HepG2 (cell line): ENCODE measurements around the gene RAPGEF5. TPM values are rescaled to one million over a fixed set of nuclear protein-coding genes. Genes with fewer than 3 reads are reported as not detected.

ENCODE experiments used
- CENPX ChIP-seq: sonication (generic); formaldehyde crosslinking; IDR thresholded peaks from 2 replicates; pipeline ENCODE4 v1.9.0; 2021; ENCODE audit warnings: mild to moderate bottlenecking, missing genetic modification reagents, moderate library complexity
- CSRNP2 ChIP-seq: sonication (generic); formaldehyde crosslinking; conservative IDR thresholded peaks from 2 replicates; pipeline ENCODE4 v1.8.0; 2022; ENCODE audit warnings: low read depth, missing genetic modification reagents
- IRF1 ChIP-seq: sonication (generic); formaldehyde crosslinking; IDR thresholded peaks from 2 replicates; pipeline ENCODE4 v1.4.0; 2020; ENCODE audit warnings: low read depth, mild to moderate bottlenecking, missing genetic modification reagents
- ISL2 ChIP-seq: sonication (generic); formaldehyde crosslinking; IDR thresholded peaks from 2 replicates; pipeline ENCODE4 v1.5.0; 2020; ENCODE audit warnings: missing genetic modification reagents
- PRDM10 ChIP-seq: sonication (generic); formaldehyde crosslinking; IDR thresholded peaks from 2 replicates; pipeline ENCODE4 v1.4.0; 2020; ENCODE audit warnings: low read depth, missing genetic modification reagents
- XRCC5 ChIP-seq: fragments of 200-400 bp; formaldehyde crosslinking; optimal IDR thresholded peaks from 2 replicates; pipeline ENCODE3; 2017; ENCODE audit warnings: mild to moderate bottlenecking, low read length
- ZBTB20 ChIP-seq: sonication (generic); formaldehyde crosslinking; IDR thresholded peaks from 2 replicates; pipeline ENCODE4 v1.8.1; 2023; ENCODE audit warnings: missing genetic modification reagents, low read depth, mild to moderate bottlenecking, borderline replicate concordance
- ZBTB21 ChIP-seq: sonication (generic); formaldehyde crosslinking; IDR thresholded peaks from 2 replicates; pipeline ENCODE4 v1.4.0; 2020; ENCODE audit warnings: missing genetic modification reagents
- ZNF143 ChIP-seq: sonication (generic); formaldehyde crosslinking; IDR thresholded peaks from 2 replicates; pipeline ENCODE4 v1.4.0; 2020; ENCODE audit warnings: missing genetic modification reagents
- ZNF17 ChIP-seq: sonication (generic); formaldehyde crosslinking; IDR thresholded peaks from 2 replicates; pipeline ENCODE4 v1.5.0; 2020; ENCODE audit warnings: mild to moderate bottlenecking, missing genetic modification reagents
- ZNF224 ChIP-seq: sonication (generic); formaldehyde crosslinking; IDR thresholded peaks from 2 replicates; pipeline ENCODE4 v1.5.0; 2020; ENCODE audit warnings: mild to moderate bottlenecking, missing genetic modification reagents
- ZNF790 ChIP-seq: sonication (generic); formaldehyde crosslinking; IDR thresholded peaks from 2 replicates; pipeline ENCODE4 v1.8.0; 2022; ENCODE audit warnings: missing genetic modification reagents, mild to moderate bottlenecking, borderline replicate concordance
- ZNF883 ChIP-seq: sonication (generic); formaldehyde crosslinking; IDR thresholded peaks from 2 replicates; pipeline ENCODE4 v1.5.1; 2020; ENCODE audit warnings: mild to moderate bottlenecking, missing genetic modification reagents; ENCODE audit errors: not compliant biosample characterization
- polyA plus RNA-seq, 8 experiments: library from polyadenylated mRNA; depleted of rRNA in 3 of 8; stranded (reverse) in 7 of 8; unstranded in 1 of 8; fragments of >200 nt; fragmentation: Illumina TruSeq in 4 of 8; extraction: Trizol in 4 of 8; gene quantifications; 2 replicates each; pipeline versions ENCODE4 v1.2.1 to v1.2.3, GENCODE V29; 2011 to 2016; ENCODE audit warnings: low read depth in 4 of 8, missing spikeins in 1 of 8, mixed read lengths in 1 of 8; ENCODE audit not compliant: insufficient read depth in 1 of 8
- total RNA-seq, 5 experiments: library from RNA; depleted of rRNA; stranded (reverse); fragments of >200 nt; fragmentation: Illumina TruSeq; extraction: Trizol; gene quantifications; 2 replicates each; pipeline ENCODE4 v1.2.3, GENCODE V29; 2016; ENCODE audit warnings: low read depth in 1 of 5
- TF ChIP-seq, protein P1 (sequence below), 2 experiments: fragments of 450-650 bp in 1 of 2; sonication (generic) in 1 of 2; formaldehyde crosslinking; IDR thresholded peaks; 2 replicates each; pipeline versions ENCODE4 v1.5.0 to v1.8.0; 2020 to 2022; ENCODE audit warnings: mild to moderate bottlenecking in 1 of 2, missing genetic modification reagents in 1 of 2
- TF ChIP-seq, protein P2 (sequence below): sonication (generic); formaldehyde crosslinking; IDR thresholded peaks from 2 replicates; pipeline ENCODE4 v1.4.0; 2020; ENCODE audit warnings: mild to moderate bottlenecking, missing genetic modification reagents
- TF ChIP-seq, protein P3 (sequence below): sonication (generic); formaldehyde crosslinking; IDR thresholded peaks from 2 replicates; pipeline ENCODE4 v1.8.1; 2022; ENCODE audit warnings: low read depth, mild to moderate bottlenecking, missing genetic modification reagents

Gene RAPGEF5
- total and polyA plus RNA-seq, 2 of the 13 experiments (the other 11 are each of a cell fraction or from before 2014, with no cell fraction given): 17.1 to 23.4 TPM

GRCh38 chr7:22378199-22378980 lies 21.4 kb upstream of the RAPGEF5 start (continued):
- TF ChIP-seq CSRNP2: no peak
- no peak for TF ChIP-seq ZNF883 (CRISPR knock-in tag)
- no peak for TF ChIP-seq ZNF224 (CRISPR knock-in tag)
- TF ChIP-seq IRF1 (CRISPR knock-in tag): no peak
- no peak for TF ChIP-seq CENPX
- TF ChIP-seq ZBTB21 (CRISPR knock-in tag): no peak
- TF ChIP-seq, protein P1, sequence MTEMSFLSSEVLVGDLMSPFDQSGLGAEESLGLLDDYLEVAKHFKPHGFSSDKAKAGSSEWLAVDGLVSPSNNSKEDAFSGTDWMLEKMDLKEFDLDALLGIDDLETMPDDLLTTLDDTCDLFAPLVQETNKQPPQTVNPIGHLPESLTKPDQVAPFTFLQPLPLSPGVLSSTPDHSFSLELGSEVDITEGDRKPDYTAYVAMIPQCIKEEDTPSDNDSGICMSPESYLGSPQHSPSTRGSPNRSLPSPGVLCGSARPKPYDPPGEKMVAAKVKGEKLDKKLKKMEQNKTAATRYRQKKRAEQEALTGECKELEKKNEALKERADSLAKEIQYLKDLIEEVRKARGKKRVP (CRISPR knock-in tag; IDR thresholded peaks at IDR 0.05): 0 out of 4 replicates have a peak, but pooled peaks of 1 of the 2 experiments have one; percentile 14
- TF ChIP-seq ZNF143 (CRISPR knock-in tag): no peak
- TF ChIP-seq ZNF790 (CRISPR knock-in tag): no peak
- TF ChIP-seq, protein P2, sequence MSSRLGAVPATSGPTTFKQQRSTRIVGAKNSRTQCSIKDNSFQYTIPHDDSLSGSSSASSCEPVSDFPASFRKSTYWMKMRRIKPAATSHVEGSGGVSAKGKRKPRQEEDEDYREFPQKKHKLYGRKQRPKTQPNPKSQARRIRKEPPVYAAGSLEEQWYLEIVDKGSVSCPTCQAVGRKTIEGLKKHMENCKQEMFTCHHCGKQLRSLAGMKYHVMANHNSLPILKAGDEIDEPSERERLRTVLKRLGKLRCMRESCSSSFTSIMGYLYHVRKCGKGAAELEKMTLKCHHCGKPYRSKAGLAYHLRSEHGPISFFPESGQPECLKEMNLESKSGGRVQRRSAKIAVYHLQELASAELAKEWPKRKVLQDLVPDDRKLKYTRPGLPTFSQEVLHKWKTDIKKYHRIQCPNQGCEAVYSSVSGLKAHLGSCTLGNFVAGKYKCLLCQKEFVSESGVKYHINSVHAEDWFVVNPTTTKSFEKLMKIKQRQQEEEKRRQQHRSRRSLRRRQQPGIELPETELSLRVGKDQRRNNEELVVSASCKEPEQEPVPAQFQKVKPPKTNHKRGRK (CRISPR knock-in tag): no peak
- peak; percentile 16 for TF ChIP-seq XRCC5
- no peak for TF ChIP-seq PRDM10 (CRISPR knock-in tag)
- no peak; the same call in 1 of the 2 replicates for TF ChIP-seq ZBTB20 (CRISPR knock-in tag)
- peak; percentile 72; the same call in 1 of the 2 replicates for TF ChIP-seq ISL2 (CRISPR knock-in tag)
- TF ChIP-seq ZNF17 (CRISPR knock-in tag): no peak
- TF ChIP-seq, protein P3, sequence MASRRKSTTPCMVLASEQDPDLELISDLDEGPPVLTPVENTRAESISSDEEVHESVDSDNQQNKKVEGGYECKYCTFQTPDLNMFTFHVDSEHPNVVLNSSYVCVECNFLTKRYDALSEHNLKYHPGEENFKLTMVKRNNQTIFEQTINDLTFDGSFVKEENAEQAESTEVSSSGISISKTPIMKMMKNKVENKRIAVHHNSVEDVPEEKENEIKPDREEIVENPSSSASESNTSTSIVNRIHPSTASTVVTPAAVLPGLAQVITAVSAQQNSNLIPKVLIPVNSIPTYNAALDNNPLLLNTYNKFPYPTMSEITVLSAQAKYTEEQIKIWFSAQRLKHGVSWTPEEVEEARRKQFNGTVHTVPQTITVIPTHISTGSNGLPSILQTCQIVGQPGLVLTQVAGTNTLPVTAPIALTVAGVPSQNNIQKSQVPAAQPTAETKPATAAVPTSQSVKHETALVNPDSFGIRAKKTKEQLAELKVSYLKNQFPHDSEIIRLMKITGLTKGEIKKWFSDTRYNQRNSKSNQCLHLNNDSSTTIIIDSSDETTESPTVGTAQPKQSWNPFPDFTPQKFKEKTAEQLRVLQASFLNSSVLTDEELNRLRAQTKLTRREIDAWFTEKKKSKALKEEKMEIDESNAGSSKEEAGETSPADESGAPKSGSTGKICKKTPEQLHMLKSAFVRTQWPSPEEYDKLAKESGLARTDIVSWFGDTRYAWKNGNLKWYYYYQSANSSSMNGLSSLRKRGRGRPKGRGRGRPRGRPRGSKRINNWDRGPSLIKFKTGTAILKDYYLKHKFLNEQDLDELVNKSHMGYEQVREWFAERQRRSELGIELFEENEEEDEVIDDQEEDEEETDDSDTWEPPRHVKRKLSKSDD: no peak
